Nephron progenitor cell (in vitro differentiated cells): Measurements from ENCODE around the gene TSC22D4.
A peak's percentile ranks its signal among the peaks of the same experiment; 100 is the strongest.

Source experiments
- DNase-seq: peaks from one replicate; pipeline ENCODE4 v3.0.0; 2021
- H3K27ac Mint-ChIP-seq: 2 replicates; pipeline ENCODE4 v1.8.0; 2021; ENCODE audit warnings: mild to moderate bottlenecking, moderate library complexity, mixed read lengths
- H3K27me3 Mint-ChIP-seq: 2 replicates; pipeline ENCODE4 v1.8.0; 2021; ENCODE audit warnings: mild to moderate bottlenecking, low read depth, mixed read lengths; ENCODE audit not compliant: poor library complexity
- H3K36me3 Mint-ChIP-seq: 2 replicates; pipeline ENCODE4 v1.8.0; 2021; ENCODE audit warnings: low read depth, mixed read lengths
- H3K4me1 Mint-ChIP-seq: 2 replicates; pipeline ENCODE4 v1.8.0; 2021; ENCODE audit warnings: mixed read lengths
- H3K4me3 Mint-ChIP-seq: 2 replicates; pipeline ENCODE4 v1.8.0; 2021; ENCODE audit warnings: mild to moderate bottlenecking, moderate library complexity, mixed read lengths
- H3K9me3 Mint-ChIP-seq: 2 replicates; pipeline ENCODE4 v1.8.0; 2021; ENCODE audit warnings: mild to moderate bottlenecking, moderate library complexity, mixed read lengths
- TF ChIP-seq, protein P1 (sequence below): fragments of 200-600 bp; sonication (generic); IDR thresholded peaks from 2 replicates; pipeline ENCODE4 v1.5.0; 2021; ENCODE audit warnings: antibody characterized with exemption

Gene TSC22D4

DNA sequence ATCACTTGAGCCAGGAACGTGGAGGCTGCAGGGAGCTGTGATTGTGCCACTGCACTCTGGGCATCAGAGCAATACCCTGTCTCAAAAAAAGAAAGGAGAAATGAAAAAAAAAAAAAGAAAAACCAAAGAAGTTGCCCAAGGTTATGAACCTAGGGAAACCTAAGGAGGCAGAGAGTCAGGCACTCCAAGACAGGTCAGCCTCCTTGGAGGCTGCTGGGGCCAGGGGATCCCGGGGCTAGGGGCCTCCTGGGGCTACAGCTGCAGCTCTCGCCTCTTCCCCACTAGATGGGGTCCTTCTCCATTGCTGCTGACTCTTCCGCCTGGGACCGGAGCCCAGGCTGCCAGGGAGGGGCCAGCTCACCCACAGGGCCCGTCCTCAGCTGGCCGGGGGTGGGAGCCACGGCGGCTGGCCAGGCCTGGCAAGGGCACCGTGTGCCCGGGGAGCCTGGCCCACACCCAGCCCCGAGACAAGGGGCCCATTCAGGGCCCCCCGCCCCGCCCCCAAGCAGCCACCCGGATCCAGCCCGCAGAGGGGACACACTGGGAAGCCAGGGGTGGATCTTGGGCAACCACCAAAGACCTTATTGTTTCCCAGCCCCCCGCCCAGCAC is 13.2 kb downstream of the TSC22D4 start:
- peak; percentile 51 for DNase-seq
- peaks cover 4% of the 10 kb centered on the region for H3K36me3 Mint-ChIP-seq
- H3K27me3 Mint-ChIP-seq, result no peaks in the 10 kb centered on the region
- no peak overlapping the region for H3K27ac Mint-ChIP-seq
- TF ChIP-seq, protein P1, sequence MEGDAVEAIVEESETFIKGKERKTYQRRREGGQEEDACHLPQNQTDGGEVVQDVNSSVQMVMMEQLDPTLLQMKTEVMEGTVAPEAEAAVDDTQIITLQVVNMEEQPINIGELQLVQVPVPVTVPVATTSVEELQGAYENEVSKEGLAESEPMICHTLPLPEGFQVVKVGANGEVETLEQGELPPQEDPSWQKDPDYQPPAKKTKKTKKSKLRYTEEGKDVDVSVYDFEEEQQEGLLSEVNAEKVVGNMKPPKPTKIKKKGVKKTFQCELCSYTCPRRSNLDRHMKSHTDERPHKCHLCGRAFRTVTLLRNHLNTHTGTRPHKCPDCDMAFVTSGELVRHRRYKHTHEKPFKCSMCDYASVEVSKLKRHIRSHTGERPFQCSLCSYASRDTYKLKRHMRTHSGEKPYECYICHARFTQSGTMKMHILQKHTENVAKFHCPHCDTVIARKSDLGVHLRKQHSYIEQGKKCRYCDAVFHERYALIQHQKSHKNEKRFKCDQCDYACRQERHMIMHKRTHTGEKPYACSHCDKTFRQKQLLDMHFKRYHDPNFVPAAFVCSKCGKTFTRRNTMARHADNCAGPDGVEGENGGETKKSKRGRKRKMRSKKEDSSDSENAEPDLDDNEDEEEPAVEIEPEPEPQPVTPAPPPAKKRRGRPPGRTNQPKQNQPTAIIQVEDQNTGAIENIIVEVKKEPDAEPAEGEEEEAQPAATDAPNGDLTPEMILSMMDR, result peak; percentile 42
- H3K9me3 Mint-ChIP-seq, result no peaks in the 10 kb centered on the region
- H3K4me3 Mint-ChIP-seq, result no peak overlapping the region
- H3K4me1 Mint-ChIP-seq, result peaks cover 15% of the 10 kb centered on the region

DNA sequence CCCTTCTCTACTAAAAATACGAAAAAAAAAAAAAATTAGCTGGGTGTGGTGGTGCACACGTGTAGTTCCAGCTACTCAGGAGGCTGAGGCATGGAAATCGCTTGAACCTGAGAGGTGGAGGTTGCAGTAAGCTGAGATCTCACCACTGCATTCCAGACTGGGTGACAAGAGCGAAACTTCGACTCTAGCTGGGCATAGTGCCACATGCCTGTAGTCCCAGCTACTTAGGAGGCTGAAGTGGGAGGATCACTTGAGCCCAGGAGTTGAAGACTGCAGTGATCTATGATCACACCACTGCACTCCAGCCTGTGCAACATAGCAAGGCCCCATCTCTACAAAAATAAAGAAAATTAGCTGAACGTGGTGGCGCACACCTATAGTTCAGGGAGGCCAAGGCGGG is 13.7 kb downstream of the TSC22D4 start:
- H3K27ac Mint-ChIP-seq, result no peak overlapping the region
- no peak overlapping the region for H3K4me3 Mint-ChIP-seq
- peaks cover 15% of the 10 kb centered on the region for H3K4me1 Mint-ChIP-seq
- TF ChIP-seq, protein P1, result no peak
- no peak for DNase-seq
- no peaks in the 10 kb centered on the region for H3K27me3 Mint-ChIP-seq
- H3K36me3 Mint-ChIP-seq, result peaks cover 4% of the 10 kb centered on the region
- no peaks in the 10 kb centered on the region for H3K9me3 Mint-ChIP-seq

DNA sequence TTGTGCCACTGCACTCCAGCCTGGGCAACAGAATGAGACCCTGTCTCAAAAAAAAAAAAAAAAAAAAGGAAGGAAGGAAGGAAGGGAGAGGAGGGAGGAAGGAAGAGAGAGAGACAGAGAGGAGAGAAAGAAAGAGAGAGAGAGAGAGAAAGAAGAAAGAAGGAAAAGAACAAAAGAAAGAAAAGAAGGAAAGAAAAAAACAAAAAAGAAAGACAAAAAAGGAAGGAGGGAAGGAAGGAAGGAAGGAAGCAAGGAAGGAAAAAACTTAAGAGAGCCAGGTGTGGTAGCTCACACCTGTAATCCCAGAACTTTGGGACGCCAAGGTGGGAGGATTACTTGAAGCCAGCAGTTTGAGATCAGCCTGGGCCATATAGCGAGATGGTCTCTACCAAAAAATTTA is 14.2 kb downstream of the TSC22D4 start:
- Mint-ChIP-seq H3K9me3 (no peaks in the 10 kb centered on the region), H3K4me3 (no peak overlapping the region)
- TF ChIP-seq, protein P1, result no peak

DNA sequence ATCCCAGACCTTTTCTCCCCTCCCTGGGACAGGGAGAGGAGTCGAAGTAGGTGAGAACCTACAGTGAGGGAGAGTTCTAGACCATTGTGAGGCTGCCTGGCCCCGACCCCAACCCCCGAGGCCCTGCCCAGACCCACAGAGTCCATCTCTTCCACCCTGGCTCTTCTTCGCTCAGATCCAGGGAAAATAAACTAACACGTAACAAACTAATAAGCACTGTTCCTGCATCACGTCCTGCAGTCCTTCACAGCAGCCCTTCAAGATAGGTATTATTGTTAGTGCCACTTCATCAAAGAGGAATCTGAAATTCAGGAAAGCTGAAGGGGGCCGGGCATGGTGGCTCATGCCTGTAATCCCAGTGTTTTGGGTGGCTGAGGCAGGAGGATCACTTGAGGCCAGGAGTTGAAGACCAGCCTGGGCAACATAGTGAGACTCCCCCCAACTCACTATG is 14.8 kb downstream of the TSC22D4 start, which contains the start of gene SPACDR:
SPACDR (minus strand) TSS at position 51 of the 451 bp plus-strand sequence. CDS start 235 bp downstream, outside the sequence.
- Mint-ChIP-seq H3K4me3 (no peak within 1 kb of the TSS), H3K27ac (peak within 1 kb of the TSS; percentile 19), H3K9me3 (no peaks in the 10 kb centered on the region)

More for the DNA sequence above, 14.2 kb downstream of the TSC22D4 start:
- Mint-ChIP-seq H3K27me3 (no peaks in the 10 kb centered on the region), H3K27ac (no peak overlapping the region), H3K4me1 (peaks cover 15% of the 10 kb centered on the region), H3K36me3 (peaks cover 4% of the 10 kb centered on the region)
- DNase-seq, result no peak

DNA sequence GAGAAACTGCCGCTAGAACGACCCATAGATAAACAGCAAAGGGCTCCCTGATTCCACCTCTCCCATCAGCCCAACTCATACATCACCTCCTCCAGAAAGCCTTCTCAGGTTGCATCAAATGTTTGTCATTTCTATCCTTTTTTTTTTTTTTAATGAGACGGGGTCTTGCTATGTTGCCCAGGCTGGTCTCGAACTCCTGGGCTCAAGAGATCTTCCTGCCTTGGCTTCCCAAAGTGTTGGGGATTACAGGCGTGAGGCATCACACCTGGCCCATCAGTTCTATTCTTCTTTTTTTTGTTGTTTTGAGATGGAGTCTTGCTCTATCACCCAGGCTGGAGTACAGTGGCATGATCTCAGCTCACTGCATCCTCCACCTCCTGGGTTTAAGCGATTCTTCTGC is 22.0 kb downstream of the TSC22D4 start:
- peaks cover 8% of the 10 kb centered on the region for H3K27me3 Mint-ChIP-seq
- H3K4me1 Mint-ChIP-seq, result peaks cover 10% of the 10 kb centered on the region
- TF ChIP-seq, protein P1, result no peak
- H3K9me3 Mint-ChIP-seq, result peaks cover 4% of the 10 kb centered on the region
- H3K4me3 Mint-ChIP-seq, result no peak overlapping the region
- DNase-seq, result no peak
- peaks cover 20% of the 10 kb centered on the region for H3K36me3 Mint-ChIP-seq
- no peak overlapping the region for H3K27ac Mint-ChIP-seq

More for the DNA sequence above, 14.8 kb downstream of the TSC22D4 start, which contains the start of gene SPACDR:
- Mint-ChIP-seq H3K36me3 (peaks cover 9% of the 10 kb centered on the region), H3K27me3 (no peaks in the 10 kb centered on the region), H3K4me1 (peaks cover 15% of the 10 kb centered on the region)
- TF ChIP-seq, protein P1, result no peak
- DNase-seq, result no peak

DNA sequence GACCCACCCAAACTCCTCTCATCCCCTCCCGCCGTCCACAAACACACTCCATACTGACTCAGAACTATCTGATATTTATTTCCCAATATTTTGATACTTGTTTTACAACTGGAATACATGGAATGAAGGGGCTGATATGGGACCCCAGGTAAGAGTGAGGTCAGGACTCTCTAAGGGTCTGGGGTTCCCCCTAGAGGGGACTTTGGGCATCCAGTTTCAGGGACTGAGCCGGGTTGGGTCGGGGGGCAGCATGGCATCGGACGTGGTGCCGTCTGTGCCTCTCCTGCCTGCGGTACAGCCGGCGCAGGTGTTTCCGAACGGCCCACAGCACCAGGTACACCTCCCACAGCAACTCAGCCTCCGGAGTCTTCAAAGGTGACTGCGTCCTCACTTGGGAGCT is 22.5 kb downstream of the TSC22D4 start:
- TF ChIP-seq, protein P1, result no peak
- peaks cover 4% of the 10 kb centered on the region for H3K9me3 Mint-ChIP-seq
- no peak overlapping the region for H3K27ac Mint-ChIP-seq
- H3K4me3 Mint-ChIP-seq, result no peak overlapping the region
- no peak for DNase-seq
- H3K4me1 Mint-ChIP-seq, result peaks cover 10% of the 10 kb centered on the region
- H3K27me3 Mint-ChIP-seq, result peaks cover 10% of the 10 kb centered on the region
- peaks cover 16% of the 10 kb centered on the region for H3K36me3 Mint-ChIP-seq
